ENCODE data around the gene SGMS1. TPM values are rescaled to one million over a fixed set of nuclear protein-coding genes. Genes with fewer than 3 reads are reported as not detected.
A peak's percentile ranks its signal among the peaks of the same experiment; 100 is the strongest.

The SGMS1 gene
- total RNA-seq, 4 donors from 2014 or later: 28.3 to 44.5 (median 41.7) TPM

DNA sequence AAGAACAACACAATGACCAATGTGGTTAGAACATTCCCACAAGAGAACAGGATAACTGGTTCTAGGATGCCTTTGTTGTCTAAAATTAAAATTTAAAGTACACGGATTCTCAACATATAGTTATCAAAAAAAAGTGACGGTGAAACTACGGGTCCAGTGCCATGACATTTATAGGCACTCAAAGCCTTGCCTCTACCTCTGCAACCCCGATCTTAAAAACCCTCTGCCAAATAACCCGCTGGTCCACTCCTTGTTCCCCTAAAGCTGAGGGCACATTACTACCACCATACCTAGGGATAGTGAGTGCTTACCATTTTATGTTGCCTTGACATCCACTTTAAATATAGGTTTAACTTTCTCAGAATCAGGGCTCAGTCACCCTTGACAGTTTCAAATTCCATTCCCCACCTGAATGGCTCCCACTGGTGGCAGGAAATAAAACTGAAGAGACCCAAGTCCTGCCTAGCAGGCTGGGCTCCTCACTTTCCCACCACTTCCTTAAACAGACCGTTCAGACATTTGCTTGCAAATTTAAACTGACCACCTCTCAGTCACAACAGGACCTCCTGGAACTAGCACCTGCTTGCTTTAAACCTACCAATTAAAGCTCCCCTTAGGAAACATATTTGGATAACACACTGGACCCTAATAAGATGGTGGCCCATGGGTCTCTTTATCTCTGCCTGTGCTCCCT is 202.6 kb downstream of the SGMS1 start:
- no peak overlapping the region for H3K4me3 ChIP-seq
- in situ Hi-C loops (cut with MboI; ENCODE audit: low pct_ligation_motif_present in 1 of 4, low pct_unique_long_range_greater_than_20kb in 1 of 4, low sequenced_read_pairs in 3 of 4) (loop anchor here in 2 of 4 donors (25.0 kb wide), 1 partner anchor 191 kb away; the partner anchor contains the start of gene SGMS1 (in 2 of the 2)), intact Hi-C loops (cut with DNase I; ENCODE audit: low total_unique reads) (no loop called here)
- no peaks in the 10 kb centered on the region for H3K9me3 ChIP-seq
- H3K4me1 ChIP-seq: peaks cover 0 to 24% (median 8%) of the 10 kb centered on the region in 4 donors
- no peaks in the 10 kb centered on the region for H3K36me3 ChIP-seq
- no peaks in the 10 kb centered on the region for H3K27me3 ChIP-seq
- TF ChIP-seq EP300 (IDR thresholded peaks at IDR 0.05; ENCODE audit: low read depth): no peak
- TF ChIP-seq, protein P1, sequence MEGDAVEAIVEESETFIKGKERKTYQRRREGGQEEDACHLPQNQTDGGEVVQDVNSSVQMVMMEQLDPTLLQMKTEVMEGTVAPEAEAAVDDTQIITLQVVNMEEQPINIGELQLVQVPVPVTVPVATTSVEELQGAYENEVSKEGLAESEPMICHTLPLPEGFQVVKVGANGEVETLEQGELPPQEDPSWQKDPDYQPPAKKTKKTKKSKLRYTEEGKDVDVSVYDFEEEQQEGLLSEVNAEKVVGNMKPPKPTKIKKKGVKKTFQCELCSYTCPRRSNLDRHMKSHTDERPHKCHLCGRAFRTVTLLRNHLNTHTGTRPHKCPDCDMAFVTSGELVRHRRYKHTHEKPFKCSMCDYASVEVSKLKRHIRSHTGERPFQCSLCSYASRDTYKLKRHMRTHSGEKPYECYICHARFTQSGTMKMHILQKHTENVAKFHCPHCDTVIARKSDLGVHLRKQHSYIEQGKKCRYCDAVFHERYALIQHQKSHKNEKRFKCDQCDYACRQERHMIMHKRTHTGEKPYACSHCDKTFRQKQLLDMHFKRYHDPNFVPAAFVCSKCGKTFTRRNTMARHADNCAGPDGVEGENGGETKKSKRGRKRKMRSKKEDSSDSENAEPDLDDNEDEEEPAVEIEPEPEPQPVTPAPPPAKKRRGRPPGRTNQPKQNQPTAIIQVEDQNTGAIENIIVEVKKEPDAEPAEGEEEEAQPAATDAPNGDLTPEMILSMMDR (IDR thresholded peaks at IDR 0.05): peak; percentile 56 to 59 (median 58)
- DNase-seq: peak; percentile 27
- peak overlapping the region in 2 of 4 donors; percentile 44 to 49 for H3K27ac ChIP-seq
- 83 to 90% methylated on average over 5 to 6 of the region's 6 CpGs for WGBS, 2 donors (ENCODE audit: low coverage in 1 of 2)

DNA sequence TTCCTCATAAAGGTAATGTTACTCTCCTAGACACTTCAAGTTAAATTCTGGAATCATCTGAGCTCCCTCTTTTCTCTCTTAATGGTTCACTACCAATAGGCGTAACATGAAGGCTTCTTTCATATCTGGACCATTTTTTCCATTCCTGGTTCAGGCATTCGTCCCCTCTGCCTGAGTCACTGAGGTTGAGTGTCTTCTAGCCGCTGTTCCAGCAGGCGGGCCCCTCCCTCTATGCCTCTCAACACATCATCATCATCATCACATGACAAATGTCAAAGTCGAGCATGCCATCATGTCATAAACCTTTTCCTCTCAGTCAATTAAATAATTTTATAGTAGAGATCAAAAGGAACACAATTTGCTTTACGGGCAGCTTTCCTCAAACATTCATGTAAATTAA is 203.6 kb downstream of the SGMS1 start:
- no peak overlapping the region for H3K27ac ChIP-seq

DNA sequence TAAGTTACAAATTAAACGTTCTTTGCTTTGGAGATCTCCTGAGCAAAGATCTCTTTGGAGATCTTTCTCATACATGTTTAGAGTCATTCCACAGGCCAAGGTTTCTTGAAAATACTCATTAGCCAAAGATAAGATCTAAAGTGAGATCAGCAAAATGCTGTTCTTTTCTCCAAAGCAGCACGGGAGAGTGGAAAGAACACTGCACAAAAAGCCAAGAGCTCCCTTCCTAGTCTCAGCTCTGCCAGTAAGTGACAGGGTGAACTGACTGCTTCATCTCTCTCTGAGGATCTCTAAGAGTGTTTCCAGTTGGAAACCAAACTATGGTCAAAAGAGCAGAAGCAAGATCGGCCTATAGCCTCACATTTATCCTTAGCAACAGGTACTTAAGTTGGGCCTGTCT is 204.0 kb downstream of the SGMS1 start:
- WGBS, 2 donors (ENCODE audit: low coverage in 1 of 2): 80 to 88% methylated on average over 1 to 3 of the region's 3 CpGs
- TF ChIP-seq POLR2AphosphoS5 (IDR thresholded peaks at IDR 0.05): no peak
- TF ChIP-seq POLR2A (IDR thresholded peaks at IDR 0.05): no peak
- TF ChIP-seq, protein P1 (IDR thresholded peaks at IDR 0.05): no peak
- no peak for TF ChIP-seq EP300 (IDR thresholded peaks at IDR 0.05; ENCODE audit: low read depth)
- DNase-seq: no peak
- H3K27ac ChIP-seq: no peak overlapping the region
- no peak overlapping the region for H3K4me3 ChIP-seq
- in situ Hi-C loops (cut with MboI; ENCODE audit: low pct_ligation_motif_present in 1 of 4, low pct_unique_long_range_greater_than_20kb in 1 of 4, low sequenced_read_pairs in 3 of 4) (loop anchor here in 2 of 4 donors (25.0 kb wide), 1 partner anchor 193 kb away; the partner anchor contains the start of gene SGMS1 (in 2 of the 2)), intact Hi-C loops (cut with DNase I; ENCODE audit: low total_unique reads) (loop anchor here (5.0 kb wide), 2 partner anchors 203 to 1783 kb away; partner anchors contain the start of gene SGMS1)
- H3K36me3 ChIP-seq: no peaks in the 10 kb centered on the region
- peaks cover 0 to 24% (median 8%) of the 10 kb centered on the region in 4 donors for H3K4me1 ChIP-seq
- no peaks in the 10 kb centered on the region for H3K9me3 ChIP-seq
- no peaks in the 10 kb centered on the region for H3K27me3 ChIP-seq

More for the DNA sequence above, 203.6 kb downstream of the SGMS1 start:
- DNase-seq: no peak
- intact Hi-C loops (cut with DNase I; ENCODE audit: low total_unique reads): no loop called here
- WGBS, 2 donors (ENCODE audit: low coverage in 1 of 2): 62 to 75% methylated on average over 4 to 6 of the region's 6 CpGs
- peaks cover 0 to 24% (median 8%) of the 10 kb centered on the region in 4 donors for H3K4me1 ChIP-seq
- no peak overlapping the region for H3K4me3 ChIP-seq
- in situ Hi-C loops (cut with MboI; ENCODE audit: low pct_ligation_motif_present in 1 of 4, low pct_unique_long_range_greater_than_20kb in 1 of 4, low sequenced_read_pairs in 3 of 4): loop anchor here in 2 of 4 donors (25.0 kb wide), 1 partner anchor 192 kb away; the partner anchor contains the start of gene SGMS1 (in 2 of the 2)
- no peaks in the 10 kb centered on the region for H3K36me3 ChIP-seq
- H3K9me3 ChIP-seq: no peaks in the 10 kb centered on the region
- no peak for TF ChIP-seq EP300 (IDR thresholded peaks at IDR 0.05; ENCODE audit: low read depth)
- TF ChIP-seq POLR2AphosphoS5 (IDR thresholded peaks at IDR 0.05): no peak
- TF ChIP-seq, protein P1 (IDR thresholded peaks at IDR 0.05): no peak
- TF ChIP-seq POLR2A (IDR thresholded peaks at IDR 0.05): no peak
- no peaks in the 10 kb centered on the region for H3K27me3 ChIP-seq

DNA sequence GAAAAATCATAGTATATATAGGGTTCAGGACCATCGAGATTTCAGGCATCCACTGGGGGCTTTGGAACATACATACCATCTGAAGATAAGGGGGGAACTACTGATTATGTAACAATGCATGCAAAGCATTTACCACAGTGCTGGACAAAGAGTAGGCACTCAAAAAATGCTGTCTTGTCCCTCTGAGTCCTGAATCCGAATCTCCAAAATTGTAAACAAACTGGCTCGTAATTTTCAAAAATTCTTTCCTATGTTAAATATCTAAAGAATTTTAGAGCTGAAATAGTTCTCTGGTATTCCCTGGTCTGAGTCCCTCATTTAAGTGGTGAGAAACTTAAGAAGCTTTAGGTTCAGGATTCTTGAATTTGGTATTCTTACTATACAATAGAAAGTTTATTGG is 204.7 kb downstream of the SGMS1 start:
- Histone ChIP-seq H3K4me1 (peaks cover 0 to 24% (median 8%) of the 10 kb centered on the region in 4 donors), H3K9me3 (no peaks in the 10 kb centered on the region), H3K4me3 (no peak overlapping the region), H3K36me3 (no peaks in the 10 kb centered on the region), H3K27ac (no peak overlapping the region), H3K27me3 (no peaks in the 10 kb centered on the region)
- DNase-seq: no peak
- 71% methylated on average over 3 of the region's 3 CpGs for WGBS, 2 donors (ENCODE audit: low coverage in 1 of 2)
- in situ Hi-C loops (cut with MboI; ENCODE audit: low pct_ligation_motif_present in 1 of 4, low pct_unique_long_range_greater_than_20kb in 1 of 4, low sequenced_read_pairs in 3 of 4): loop anchor here in 2 of 4 donors (25.0 kb wide), 1 partner anchor 193 kb away; the partner anchor contains the start of gene SGMS1 (in 2 of the 2)
- intact Hi-C loops (cut with DNase I; ENCODE audit: low total_unique reads): loop anchor here (5.0 kb wide), 2 partner anchors 203 to 1783 kb away; partner anchors contain the start of gene SGMS1
- TF ChIP-seq POLR2AphosphoS5 (IDR thresholded peaks at IDR 0.05) (no peak), POLR2A (IDR thresholded peaks at IDR 0.05) (no peak), EP300 (IDR thresholded peaks at IDR 0.05; ENCODE audit: low read depth) (no peak)
- TF ChIP-seq, protein P1 (IDR thresholded peaks at IDR 0.05): no peak

All from transverse colon (tissue), 4 donors.